PC-3 (cell line): ENCODE results near the gene SLC15A4.

Experiments
- EZH2 ChIP-seq: fragments of 300-600 bp; sonication (generic); IDR thresholded peaks from one replicate; pipeline ENCODE4 v1.6.1; 2017; ENCODE audit warnings: antibody characterized with exemption, mild to moderate bottlenecking, low read length; ENCODE audit not compliant: unreplicated experiment
- TF ChIP-seq, protein P1 (sequence below): fragments of 300-600 bp; sonication (generic); conservative IDR thresholded peaks from 2 replicates; pipeline ENCODE4 v1.5.1; 2017; ENCODE audit warnings: antibody characterized with exemption, low read depth, mild to moderate bottlenecking, low read length

DNA sequence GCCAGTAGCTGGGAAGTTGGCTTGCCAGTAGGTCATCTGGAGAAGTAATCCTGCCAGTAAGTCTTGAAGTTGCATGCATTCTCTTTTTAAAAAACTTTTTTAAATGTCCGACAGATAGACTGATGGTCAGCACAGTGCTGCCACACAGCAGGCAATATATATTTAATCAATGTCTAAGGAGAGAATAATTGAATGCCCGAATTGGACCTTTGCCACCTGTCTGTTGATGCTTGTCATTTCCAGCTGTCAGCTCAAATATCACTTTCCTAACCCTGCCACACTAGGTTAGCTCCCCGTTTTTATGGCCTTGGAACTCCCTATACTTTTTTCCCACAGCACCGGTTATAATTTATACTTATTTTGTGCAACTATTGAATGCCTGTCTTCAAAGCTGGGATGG lies 2.1 kb upstream of the SLC15A4 start:
- TF ChIP-seq, protein P1, sequence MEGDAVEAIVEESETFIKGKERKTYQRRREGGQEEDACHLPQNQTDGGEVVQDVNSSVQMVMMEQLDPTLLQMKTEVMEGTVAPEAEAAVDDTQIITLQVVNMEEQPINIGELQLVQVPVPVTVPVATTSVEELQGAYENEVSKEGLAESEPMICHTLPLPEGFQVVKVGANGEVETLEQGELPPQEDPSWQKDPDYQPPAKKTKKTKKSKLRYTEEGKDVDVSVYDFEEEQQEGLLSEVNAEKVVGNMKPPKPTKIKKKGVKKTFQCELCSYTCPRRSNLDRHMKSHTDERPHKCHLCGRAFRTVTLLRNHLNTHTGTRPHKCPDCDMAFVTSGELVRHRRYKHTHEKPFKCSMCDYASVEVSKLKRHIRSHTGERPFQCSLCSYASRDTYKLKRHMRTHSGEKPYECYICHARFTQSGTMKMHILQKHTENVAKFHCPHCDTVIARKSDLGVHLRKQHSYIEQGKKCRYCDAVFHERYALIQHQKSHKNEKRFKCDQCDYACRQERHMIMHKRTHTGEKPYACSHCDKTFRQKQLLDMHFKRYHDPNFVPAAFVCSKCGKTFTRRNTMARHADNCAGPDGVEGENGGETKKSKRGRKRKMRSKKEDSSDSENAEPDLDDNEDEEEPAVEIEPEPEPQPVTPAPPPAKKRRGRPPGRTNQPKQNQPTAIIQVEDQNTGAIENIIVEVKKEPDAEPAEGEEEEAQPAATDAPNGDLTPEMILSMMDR, result no peak
- TF ChIP-seq EZH2, result no peak
